Measurements from ENCODE around the gene OPTN.
"Not testable (repeated sequence)": the region's sequence is repeated elsewhere in the genome, so short reads cannot be mapped to it uniquely, and the experiment has no call there.

OPTN gene

DNA sequence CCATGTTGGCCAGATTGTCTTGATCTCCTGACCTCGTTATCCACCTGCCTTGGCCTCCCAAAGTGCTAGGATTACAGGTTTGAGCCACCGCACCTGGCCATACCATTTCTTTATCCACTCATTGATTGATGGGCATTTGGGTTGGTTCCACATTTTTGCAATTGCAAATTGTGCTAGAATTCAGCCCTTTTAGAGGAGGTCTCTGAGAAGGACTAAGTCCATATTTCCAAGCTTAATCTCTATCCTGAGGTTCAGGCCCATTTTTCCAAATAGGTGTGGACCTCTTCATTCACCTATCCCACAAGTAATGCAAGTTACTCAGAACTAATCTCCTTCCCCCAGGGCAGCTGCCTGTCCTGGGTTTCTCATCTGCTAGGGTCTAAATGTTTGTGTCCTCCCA, 9.7 kb upstream of the OPTN start:
- no peak for DNase-seq (ENCODE audit: low spot score)

GRCh38 chr10:13091801-13092200, 8.2 kb upstream of the OPTN start:
- DNase-seq (ENCODE audit: low spot score), result no peak

GRCh38 chr10:13092291-13093102, 7.5 kb upstream of the OPTN start:
- no peak for DNase-seq (ENCODE audit: low spot score)

- not testable (repeated sequence) for DNase-seq (ENCODE audit: low spot score)
These were observed 5.9 kb upstream of the OPTN start for GRCh38 chr10:13094082-13094481.

DNA sequence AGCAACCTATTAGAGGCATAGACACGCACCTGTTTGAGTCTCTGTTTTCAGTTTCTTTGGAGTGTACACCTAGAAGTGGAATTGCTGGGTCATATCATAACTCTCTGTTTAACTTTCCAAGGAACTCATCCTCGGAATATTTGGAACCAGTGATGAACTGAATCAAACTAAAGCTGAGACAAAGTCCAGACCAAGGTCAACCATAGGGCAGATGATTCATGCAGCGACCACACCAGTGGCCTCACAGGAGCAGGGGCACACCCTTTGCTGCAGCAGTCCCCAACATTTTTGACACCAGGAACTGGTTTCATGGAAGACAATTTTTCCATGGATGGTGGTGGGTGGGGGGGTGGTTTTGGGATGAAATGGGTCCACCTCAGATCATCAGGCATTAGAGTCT, 4.9 kb upstream of the OPTN start:
- no peak for DNase-seq (ENCODE audit: low spot score)

DNA sequence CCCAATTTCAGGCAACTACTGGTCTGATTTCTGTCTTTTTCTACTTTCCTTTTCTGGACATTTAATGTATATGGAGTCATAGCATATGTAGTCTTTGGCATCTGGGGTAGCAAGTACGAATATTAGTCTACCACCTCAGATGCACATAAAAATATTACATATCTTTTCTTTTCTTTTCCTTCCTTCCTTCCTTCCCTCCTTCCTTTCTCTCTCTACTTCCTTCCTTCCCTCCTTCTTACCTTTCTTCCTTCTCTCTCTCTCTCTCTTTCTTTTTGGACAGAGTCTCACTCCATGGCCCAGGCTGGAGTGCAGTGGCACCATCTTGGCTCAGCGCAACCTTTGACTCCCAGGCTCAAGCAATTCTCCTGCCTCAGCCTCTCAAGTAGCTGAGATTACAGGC, 4.0 kb upstream of the OPTN start:
- DNase-seq (ENCODE audit: low spot score), result no peak

GRCh38 chr10:13099144-13099665, 758 bp upstream of the OPTN start:
- DNase-seq (ENCODE audit: low spot score), result peak; percentile 43

DNA sequence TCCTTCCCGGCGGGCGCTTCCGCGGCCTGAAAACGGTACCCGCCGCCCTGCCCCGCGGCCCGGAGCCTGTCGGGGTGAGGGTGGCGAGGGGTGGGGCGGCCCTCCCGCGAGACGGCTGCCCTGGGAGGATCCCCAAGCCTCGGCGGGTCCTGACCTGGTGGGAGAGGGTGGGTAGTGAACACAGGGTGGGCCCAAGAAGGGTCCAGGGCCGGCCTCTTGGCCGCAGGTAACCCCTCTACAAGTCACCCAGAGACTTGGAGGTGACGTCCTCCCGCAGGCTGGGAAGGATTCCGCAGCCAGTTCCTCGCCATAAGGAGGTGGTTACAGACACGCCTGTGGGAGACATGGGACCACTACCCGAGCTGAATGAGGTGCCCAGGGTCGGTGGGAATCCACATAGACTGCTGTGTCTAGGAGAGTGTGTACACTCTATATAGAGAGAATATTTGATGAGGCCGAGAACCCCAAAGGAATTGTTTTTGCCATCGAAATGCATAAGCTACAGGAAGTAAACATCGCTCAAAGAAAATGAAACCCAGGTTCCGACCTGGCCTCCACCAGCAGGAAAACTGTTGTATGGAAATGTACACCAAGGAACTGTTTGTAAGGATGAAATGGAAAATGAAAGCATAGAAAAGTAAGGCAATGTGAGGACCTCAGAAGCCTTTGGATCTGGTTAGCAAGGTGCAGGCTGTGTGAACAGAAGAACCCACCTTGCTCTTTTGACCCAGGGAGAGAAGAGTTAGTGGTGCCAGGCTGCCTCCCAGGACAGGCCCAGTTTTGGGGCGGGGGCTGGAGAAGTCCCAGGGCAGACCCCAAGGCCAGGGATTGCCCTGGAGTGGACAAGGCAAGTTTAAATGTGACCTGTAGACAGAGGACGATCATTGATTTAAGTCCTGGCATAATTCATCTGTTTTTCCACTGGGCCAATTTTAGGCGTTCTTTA, 659 bp downstream of the OPTN start:
- DNase-seq (ENCODE audit: low spot score), result no peak

GRCh38 chr10:13102002-13102794, 2.2 kb downstream of the OPTN start:
- DNase-seq (ENCODE audit: low spot score), result no peak

GRCh38 chr10:13103554-13103953, 3.6 kb downstream of the OPTN start:
- DNase-seq (ENCODE audit: low spot score), result no peak

DNA sequence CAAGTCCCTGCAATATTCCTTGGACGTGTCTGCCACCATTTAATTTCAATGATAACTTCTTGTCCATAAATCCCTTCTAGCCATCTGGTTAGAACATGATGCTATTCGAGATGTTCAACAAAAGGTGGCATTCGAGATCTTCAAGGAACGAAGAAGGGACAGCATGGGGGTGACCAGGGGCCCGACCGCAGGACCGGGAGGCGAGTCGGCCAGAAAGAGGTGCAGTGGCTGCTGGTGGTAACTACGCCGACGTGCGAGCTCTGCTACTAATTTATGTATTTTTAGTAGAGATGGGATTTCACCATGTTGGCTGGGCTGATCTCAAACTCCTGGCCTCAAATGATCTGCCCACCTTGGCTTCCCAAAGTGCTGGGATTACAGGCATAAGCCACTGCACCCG, 4.7 kb downstream of the OPTN start:
- no peak for DNase-seq (ENCODE audit: low spot score)

GRCh38 chr10:13105184-13105583, 5.2 kb downstream of the OPTN start:
- no peak for DNase-seq (ENCODE audit: low spot score)

DNA sequence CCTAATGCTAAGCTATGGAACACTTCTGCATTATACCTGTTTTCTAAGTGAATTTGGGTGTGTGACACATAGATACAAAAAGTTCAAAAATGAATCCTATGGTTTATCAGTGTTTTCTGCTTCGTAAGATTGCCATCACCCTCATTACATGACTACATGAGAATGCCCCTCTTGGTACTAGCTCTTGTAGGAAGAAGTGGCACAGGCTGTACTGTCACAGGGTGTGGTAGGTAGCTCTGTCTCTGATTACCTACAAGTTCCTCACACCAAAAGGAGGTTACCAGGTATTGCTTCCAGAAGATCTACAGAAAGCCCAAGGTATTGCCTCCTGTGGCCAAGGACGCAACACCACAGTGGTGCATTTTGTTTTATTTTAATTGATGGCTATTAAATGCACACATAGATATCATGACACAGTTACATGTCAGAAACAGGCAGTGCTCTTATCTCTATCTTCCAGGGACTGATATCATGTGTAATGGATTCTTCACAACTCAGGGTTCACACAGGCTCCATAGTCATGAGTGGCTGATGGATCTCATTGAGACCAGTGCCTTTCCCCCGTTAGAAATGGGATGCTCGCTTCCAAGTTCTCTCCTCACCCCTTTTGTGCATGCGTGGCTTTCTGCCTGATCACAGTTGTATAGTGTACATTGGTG, 6.6 kb downstream of the OPTN start:
- DNase-seq (ENCODE audit: low spot score), result no peak

DNA sequence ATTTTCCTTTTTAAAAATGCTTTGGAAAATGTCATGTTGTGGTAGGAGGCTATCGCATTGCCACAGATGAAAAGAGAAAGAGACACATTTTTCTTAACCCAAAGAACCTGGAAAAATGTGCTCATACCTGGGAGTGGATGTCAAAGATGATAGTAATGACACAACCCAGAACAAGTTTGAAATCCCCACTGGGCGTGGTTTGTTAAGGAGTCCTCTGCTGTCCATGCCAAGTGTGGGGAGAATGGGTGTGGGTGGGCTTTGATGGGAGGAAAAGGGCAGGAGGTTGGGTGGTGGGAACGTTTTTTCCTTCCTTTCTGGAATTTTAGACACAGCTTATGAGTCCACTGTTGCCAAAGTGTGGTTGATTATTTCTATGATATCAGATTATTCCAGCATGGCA, 10.9 kb downstream of the OPTN start:
- DNase-seq (ENCODE audit: low spot score), result no peak

DNA sequence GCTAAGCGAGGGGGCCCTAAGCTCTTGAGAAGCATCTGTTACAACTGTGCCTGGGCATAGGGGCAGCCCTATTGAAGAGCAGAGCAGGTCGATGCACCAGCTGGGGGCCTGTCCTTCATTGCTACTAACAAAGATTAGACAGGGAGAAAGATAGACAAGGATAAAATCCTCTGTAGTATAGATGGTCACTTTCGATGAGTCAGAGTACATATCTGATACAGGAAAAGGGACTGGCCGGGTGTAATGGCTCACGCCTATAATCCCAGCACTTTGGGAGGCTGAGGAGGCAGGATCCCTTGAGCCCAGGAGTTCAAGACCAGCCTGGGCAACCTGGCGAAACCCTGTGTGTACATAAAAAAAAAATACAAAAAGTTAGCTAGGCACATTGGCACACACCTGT, 13.6 kb downstream of the OPTN start:
- DNase-seq (ENCODE audit: low spot score), result no peak

DNA sequence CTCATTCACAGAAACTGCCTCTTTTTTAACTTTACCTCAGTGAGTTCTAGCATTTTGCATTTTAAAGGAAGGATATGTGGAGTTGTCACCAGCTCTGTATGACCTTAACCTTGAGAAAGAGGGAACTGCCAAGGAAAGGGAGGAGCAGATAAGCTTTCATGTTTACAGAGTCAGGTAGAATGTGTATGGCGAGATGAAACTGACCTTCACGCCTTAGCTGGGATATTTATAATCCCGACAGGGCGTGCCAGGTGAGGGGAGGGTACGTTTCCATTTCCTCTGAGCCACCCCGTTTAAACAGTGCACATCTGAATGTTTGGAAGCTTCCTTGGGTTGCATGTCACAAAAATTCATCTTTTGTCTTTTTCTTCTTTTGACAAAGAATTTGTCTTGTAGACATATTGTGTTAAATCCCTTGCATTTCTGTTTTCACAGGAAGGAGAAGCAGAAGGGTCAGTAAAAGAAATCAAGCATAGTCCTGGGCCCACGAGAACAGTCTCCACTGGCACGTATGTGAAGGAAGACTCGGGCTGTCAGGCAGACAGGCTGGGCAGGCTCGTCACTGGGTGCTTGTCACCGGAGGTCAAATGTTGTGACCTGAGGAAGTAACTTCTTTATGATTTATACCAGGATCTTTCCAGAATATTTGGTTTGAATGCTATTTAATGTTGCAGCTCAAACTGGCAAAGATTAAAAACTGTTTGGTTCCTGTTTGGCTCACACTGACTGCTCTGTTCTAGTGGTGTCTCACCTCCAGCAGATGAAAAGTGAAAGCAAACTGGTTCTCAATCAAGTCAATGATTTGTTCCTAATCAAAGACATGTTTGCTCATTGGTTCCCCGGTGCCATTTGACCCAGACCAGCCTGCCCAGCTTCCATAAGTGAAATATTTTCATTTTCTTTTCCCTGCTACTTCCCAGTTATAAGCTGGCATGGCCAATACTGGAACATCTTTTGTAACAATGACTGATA, 16.2 kb downstream of the OPTN start:
- DNase-seq (ENCODE audit: low spot score), result no peak

DNA sequence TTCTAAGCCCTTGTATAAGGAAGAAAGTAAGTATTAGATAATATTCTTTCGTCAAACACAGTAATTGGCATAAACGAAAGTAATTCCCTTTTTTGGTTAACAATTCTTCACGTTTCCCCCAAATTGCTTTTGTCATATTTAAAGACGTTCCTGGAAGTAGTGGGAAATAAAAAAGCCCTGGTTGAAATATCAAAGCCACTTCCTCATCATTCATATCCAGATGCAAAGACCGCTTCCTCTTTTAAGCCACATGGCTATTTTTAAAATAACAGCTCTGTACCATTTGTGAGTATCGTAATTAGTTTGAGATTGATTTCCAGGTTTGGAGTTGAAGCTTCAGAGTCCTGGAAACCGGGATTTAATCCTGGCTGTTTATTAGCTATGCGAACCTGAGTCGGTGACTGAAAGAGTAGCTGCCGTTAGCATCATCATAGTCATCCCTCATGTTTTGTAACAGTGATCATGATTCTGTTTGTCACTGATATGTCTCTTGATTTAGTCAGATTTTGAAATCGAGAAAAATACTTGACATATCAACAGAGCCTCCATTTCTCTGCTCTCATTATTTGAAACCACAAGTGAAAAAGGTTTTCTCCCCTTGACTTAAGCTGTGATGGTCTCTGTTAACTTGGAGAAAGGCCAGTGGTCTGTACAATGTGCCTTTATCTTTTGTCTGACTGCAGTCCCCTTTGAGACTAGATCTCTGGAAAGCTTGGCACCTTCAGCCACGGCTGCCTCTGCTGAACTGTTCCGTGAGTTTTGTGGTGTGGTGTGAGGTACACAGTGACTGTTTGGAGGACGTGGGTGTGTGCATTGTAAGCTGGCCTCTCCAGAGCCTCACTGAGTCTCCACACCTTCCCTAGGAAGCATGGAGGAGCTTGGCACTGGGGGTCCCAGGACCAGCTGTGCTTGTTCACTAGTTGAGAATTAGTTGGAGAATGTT, 18.1 kb downstream of the OPTN start:
- DNase-seq (ENCODE audit: low spot score), result no peak

GRCh38 chr10:13118784-13119410, 18.9 kb downstream of the OPTN start:
- no peak for DNase-seq (ENCODE audit: low spot score)

Measured in COLO829 (cell line).